GM21381 (cell line): ENCODE data around the gene TMSB10.
A peak's percentile ranks its signal among the peaks of the same experiment; 100 is the strongest.

Experiments
- ATAC-seq: cut with Tn5 transposase; IDR thresholded peaks from one replicate; pipeline ENCODE4 v1.9.1; 2021; ENCODE audit warnings: mild to moderate bottlenecking, moderate library complexity; ENCODE audit not compliant: unreplicated experiment

TMSB10 gene

DNA sequence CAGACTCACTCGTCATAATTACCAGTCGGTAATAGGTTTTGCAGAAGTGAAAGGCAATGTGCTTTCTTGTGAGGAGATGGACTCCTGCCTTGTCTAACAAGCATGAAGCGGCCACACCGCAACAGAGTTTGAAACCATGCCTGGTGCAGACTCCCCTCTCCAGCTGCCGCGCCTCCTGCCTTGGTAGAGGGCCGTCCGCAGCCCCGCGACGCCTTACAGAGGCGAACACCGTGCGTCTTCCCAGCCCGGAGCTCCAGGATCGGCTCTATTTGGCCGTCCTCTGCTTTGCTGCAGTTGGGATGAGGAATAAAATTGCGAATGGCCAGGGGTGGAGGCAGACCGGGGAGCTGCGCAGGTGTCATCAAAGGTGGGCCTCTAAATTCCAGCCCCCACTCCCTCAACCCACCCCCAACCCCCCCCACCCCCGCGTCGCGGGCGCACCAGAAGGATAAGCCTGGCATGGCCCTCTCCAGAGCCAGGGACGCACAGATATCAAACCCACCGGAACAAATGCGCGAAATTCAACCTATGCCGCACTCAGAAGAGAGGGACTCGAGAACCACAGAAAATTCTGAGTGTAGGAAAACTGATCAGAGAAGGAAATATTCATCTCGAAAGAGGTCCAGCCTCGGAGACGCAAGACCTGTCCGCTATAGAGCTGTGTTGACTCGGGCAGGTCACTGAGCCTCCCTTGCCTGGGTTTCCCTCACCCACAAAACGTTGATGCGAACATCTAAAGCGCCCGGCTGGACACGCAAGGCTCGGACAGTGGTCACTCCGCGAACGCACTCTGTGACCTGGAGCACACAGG, 25.7 kb upstream of the TMSB10 start:
- peak; percentile 50 for ATAC-seq

DNA sequence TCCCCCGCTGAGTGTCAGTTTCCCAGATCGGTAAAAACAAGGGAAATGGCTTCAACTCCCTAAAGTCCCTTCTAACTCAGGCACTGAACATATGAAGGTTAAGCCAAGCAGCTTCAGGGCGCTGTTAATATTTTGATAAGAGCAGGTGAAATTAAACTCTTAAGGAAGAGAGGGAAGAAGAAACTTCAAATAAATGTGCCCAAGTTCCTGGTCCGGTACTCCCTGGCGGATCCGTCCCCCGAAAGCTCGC, 25.1 kb upstream of the TMSB10 start:
- ATAC-seq = no peak

DNA sequence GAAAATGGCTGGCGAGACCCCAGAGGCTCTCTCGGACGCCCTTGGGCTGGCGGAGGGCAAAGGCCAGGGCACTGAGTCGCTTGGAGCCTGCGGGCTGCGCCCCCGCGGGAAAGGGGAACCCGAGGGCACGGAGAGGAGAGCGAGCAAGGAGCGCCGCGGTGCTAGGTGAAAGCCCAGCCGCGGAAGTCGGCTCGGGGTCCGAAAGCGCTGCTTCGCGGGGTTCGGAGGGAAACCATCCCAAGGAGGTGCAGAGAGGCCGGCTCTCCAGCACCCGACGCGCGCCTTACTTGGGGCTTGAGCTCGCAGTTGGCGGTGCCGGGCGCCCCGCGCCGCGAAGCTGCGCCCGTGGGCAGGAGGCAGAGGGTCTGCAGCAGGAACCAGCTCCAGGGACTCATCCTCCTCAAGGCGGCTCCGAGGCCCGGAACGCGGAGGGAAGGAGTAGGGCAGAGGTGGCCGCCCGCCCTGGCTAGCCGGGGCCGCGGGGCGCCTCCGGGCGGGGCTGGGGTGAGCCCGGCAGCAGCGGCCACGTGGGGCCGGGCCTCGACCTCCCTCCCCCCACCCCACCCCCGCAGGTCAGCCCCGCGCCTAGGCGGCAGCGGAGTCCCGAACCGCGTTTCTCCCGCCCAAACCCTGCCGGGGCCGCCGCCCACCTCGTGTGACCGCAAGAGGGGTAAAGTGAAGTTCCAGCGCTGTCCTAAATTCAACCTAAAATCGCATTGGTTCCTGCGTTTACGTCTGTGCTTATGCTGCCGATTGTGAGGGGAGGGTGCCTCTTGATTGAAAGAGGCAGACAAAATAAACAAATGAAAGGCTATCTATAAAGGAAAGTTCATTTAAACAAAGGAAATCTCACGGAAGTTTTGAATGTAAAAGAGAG, 24.6 kb upstream of the TMSB10 start, which contains the start of gene TRABD2A:
TSS of gene TRABD2A (minus strand) at position 440 of the 877 bp plus-strand sequence. CDS start at position 395, 45 bp downstream.
- ATAC-seq = no peak

DNA sequence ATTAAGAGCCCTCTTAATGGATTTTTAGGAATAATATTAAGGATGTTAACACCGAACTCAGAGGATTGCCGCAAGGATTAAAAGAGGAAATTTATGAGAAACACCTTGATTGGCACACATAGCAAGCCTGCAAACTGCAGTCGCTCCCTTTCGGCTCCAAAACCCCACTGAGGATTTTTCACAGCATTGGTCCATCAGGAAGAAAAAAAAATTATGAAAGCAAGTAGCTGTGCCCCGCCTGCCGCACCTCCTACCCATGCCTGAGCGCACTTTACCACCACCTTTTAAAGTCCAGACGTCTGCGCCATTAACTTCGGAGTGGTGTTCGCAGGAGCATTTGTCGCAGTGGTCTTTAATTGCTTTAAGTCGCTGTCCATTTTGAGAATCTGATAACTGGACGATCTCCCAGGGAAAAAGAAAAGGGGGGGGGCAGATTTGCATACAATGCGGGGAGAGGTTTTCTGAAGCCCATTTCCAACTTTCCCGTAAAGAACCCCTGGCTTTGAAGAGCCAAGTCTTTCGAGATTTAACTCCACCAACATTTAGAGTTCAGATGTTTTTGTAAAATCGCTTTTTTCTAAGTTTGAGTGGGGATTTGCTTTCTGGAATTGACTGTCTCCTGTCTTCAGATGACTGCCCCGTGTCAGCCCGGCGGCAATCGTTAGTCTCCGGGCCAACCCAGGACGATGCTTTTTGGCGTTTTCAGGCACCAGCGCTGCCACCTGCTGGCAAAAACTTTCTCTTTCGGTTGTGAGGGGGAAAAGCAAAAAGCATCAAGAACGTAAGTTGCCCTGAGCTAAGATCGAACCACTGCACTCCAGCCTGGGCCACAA, 23.7 kb upstream of the TMSB10 start:
- ATAC-seq = peak; percentile 53

DNA sequence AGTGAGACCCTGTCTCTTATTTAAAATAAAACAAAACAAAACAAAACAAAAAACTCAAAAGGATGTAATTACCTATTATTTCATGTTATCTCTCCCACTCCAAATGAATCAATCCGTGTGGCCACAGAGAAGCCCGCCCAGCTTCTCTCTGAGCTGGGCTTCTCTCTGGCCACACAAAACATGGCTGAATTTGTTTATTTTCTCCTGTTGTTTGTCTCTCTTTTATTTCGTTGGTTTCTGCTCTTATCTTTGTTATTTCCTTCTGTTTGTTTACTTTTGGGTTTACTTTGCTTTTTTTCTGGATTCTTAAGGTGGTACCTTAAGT, 23.1 kb upstream of the TMSB10 start:
- no peak for ATAC-seq

DNA sequence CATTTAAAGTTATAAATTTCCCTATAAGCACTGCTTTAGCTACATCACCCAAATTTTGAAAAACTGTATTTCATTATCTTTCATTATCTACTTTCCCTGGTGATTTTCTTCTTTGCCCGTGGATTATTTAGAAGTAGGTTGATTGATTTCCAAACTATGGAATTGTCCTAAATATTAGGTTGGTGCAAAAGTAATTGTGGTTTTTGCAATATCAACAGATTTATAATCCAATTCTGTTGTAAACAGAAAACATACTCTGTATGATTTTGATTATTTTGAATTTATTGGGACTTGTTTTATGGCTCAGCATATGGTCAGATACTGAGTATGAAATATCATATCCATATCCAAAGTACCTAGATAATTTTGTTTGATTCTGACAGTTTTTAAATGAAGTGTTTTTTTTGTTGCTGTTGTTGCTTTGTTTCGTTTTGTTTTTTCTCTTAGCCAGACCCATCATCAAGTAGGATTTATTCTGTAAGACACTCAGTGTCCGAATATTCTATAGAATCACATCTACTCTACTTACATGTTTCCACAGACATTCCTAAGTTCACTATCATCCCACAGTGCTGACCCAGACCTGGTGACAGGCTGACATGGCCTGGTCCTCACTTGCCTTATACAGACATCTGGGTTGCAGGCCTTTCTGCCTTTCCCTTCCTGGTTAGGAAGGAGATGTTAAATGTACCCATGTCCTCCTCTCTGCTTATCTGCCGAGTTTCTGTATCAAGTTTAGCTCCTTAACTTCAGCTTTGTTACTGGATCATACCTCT, 22.5 kb upstream of the TMSB10 start:
- ATAC-seq = no peak

DNA sequence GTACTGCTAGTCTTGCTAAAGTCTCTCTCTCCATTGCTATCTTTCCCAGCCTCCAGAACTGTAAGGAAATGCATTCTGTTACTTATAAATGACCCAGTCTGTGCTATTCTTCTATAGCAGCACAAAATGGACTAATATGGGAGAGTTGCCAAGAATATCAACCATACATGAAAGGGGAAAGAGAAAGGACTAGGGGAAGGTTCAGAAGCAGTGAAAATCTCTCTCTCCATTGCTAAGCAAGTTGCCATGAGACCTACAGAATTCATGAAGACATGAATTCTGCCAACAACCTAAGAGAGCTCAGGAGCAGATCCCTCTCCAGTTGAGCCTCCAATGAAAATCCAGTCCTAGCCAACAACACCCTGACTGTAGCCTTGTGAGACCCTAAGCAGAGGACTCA, 21.0 kb upstream of the TMSB10 start:
- ATAC-seq = no peak

DNA sequence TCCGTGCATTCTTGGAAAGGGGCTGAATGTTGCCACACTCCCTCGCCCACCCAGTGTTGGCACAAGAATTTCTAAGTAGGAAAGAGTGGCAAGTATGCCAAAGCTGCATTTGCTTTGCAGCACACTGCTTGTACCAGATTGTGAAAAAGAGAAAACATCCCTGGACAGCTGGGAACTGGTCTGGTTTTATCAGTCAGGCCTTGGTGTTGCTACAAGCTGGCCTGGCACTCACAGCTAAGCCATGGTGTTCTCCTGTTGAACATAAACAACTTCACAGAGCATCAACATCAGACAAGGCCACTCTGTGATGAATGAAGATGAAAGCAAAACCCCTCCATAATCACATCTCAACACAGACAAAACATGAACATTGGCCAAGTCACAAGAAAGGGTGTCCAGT, 20.3 kb upstream of the TMSB10 start:
- no peak for ATAC-seq

DNA sequence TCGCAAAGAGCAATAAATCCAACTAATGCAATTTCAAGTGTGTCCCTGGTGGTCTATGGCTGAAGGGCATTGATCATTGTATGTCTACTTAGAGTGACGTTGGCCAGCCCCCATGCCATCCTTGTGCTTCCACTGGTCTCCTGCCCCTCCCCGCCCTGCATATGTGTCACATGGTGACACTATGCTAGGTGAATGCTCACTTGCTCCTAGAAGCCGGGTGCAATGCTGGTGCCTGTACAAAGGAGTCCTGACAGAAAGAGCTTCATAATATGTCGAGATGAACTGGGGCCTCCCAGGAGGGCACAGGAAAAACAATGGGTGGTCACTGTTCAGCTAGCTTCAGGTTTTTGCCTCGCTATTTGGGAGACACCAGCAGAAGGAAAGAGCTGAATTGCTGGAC, 18.7 kb upstream of the TMSB10 start:
- ATAC-seq = no peak

DNA sequence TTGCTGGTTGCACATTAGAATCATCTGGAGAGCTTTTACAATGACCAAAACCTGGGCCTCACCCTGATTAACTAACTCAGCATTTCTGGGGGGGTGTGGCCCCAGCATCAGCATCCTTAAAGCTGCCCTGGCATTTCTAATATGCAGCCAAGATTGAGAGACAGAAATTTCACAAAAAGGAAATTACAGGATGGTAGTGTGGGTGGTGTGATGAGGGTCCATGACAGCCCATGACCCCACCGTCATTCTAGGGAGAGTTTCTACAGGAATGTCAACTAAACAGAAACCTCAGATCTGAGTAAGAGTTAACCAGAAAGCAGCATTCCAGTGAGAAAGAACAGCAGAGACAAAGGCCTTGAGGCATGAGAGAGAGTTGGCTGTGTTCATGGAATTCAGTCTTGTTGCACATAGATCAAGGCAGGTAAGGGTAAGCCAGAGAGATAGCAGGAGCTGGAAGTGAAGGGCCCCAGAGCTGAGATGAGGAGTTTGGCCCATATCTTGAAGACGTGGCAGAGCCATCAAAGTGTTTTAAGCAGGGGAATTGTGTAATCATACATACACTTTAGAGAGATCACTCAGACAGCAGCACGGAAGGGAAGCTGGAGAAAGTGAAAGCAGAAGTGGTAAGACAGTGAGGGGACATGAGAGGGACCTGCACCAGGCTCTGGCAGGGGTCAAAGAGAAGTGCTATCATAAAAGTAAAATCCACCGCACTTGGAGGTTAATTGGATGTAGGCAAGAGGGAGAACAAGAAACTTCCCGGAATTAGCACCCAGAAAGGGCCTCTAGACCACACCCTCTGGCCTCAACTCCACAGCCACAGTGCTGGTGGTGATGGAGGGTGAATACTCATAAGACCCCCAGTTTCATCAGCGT, 16.8 kb upstream of the TMSB10 start:
- peak; percentile 99 for ATAC-seq

DNA sequence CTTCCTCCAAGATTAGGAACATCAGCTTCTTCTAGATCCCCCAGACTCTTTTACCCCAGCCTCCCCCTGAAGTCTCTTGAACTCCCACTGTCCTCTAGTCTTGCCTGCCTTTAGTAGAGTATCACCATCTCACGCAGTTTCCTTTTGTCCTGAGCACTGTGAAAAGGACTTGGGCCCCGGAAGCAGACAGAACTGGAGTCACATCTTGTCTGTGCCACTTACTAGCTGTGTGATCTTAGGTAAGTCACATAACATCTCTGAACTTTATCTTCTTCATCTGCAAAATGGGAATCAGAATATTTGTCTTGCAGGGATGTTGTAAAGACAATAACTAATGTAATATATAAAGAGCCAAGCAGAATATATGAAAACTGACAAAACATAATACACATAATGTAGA, 16.1 kb upstream of the TMSB10 start:
- ATAC-seq = no peak

DNA sequence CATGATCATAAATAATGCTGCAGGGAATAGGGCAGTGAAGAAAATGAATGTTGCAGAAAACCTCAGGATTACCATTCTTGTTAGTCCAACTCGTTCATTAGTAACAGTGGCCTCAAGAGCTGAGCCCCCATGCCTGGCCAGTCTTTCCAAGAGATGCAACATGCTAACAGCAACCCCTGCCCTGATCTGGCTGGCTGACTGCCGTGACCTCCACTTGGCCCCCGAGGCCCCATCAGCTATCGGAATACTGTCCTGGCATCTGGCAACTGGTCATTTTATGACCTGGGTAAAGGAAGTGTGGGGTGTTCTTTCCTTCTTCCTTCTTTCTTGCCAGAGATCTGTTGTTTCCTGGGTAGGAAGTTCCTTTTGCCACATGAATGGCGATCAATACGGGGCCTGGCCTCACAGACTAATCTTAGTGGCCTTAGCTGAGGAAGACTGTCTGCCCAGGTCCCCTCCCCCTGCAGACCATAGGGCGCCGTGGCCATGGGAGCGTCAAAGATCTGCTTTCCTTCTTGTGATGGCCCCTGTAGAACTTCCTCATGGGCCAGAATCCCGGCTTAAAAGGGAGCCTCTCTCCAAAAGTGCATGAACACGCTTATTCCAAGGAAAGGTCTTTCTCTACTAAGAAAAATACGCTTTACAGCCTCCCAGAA, 14.0 kb upstream of the TMSB10 start:
- ATAC-seq = no peak

DNA sequence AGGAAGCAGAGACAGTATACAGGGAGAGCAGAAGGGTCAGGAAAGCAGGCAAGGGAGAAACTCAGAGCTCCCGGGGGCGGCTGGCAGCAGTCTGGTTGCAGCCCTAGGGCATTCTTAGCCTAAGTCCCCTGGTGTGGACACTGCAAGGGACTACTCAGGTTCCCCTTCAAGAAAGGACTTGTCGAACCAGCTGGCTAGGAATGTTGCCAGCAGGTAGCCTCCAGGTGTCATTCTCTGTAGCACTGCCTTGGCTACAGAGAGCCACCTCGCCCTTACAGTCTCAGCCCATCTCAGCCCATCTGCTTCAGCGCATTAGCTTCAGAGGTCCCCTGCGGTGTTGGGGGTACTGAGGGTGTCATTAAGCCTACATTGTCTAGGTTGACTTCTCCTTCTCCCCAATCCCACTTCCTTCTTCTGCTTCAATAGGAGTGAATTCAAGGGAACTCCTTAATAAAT, 11.3 kb upstream of the TMSB10 start:
- no peak for ATAC-seq

DNA sequence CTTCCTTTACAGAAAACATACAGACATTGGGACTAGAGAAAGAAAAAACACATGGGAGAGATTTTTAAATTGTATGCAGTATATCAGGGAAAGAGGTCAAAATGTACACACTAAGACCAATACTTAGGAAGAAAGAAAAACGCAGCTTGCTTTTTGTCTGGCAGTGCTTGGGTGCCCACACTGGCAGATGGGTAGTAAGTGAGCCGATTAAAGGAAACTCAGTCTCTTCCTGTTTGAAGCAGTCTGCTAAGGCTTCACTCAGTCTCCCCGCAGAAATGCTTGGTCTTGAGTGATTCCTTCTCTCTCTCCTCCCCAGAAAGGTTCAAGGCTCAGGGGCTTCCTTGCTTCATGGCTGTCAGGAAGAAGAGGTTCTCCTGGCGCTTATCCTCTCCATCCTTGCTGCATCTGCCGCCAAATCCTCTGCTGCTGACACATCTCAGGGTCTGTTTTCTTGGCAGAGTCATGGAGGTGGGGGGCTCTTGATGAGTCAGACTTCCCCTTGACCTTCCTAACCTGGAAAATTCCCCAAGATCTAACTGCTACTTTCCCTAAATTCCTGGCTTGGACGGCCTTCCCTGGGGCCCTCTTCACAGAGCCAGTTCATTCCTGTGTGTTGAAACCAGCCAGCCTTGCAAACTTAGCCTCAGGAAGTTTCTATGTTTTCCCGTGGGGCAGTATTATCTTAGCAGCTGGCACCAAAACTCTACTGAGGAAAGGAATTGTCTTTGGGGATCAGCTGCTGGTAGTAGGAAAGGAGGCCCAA, 10.5 kb upstream of the TMSB10 start:
- ATAC-seq = no peak

DNA sequence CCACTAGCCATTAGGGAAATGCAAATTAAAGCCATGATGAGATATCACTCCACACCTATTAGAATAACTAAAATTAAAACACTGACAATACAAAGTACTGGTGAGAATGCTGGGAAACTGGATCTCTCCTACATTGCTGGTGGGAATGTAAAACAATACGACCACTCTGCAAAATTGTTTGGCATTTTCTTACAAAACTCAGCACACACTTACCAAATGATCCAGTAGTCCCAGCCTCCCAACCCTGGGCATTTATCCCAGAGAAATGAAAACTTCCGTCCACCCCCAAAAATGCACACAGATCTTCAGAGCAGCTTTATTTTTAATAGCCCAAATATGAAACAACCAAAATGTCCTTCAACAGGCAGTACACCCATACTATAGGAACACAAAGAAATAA, 8.9 kb upstream of the TMSB10 start:
- no peak for ATAC-seq

DNA sequence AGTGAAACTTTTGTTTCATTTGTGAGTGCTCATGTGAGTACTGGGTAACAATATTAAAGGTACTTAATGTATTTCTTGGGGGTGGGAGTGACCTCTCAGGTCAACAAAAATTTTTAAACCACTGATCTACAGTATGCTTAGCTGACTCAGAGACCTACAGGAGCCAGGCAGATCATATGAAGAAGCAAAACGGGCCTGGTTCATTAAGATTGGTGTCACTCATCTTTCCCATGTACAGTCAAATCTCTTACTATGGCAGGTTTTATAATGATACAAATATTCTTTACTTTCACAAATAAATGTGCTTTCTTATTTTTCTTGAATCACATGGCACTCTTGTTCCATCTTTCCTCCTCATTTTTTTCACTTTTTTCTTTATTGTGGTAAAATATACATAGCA, 7.7 kb upstream of the TMSB10 start:
- ATAC-seq = no peak

DNA sequence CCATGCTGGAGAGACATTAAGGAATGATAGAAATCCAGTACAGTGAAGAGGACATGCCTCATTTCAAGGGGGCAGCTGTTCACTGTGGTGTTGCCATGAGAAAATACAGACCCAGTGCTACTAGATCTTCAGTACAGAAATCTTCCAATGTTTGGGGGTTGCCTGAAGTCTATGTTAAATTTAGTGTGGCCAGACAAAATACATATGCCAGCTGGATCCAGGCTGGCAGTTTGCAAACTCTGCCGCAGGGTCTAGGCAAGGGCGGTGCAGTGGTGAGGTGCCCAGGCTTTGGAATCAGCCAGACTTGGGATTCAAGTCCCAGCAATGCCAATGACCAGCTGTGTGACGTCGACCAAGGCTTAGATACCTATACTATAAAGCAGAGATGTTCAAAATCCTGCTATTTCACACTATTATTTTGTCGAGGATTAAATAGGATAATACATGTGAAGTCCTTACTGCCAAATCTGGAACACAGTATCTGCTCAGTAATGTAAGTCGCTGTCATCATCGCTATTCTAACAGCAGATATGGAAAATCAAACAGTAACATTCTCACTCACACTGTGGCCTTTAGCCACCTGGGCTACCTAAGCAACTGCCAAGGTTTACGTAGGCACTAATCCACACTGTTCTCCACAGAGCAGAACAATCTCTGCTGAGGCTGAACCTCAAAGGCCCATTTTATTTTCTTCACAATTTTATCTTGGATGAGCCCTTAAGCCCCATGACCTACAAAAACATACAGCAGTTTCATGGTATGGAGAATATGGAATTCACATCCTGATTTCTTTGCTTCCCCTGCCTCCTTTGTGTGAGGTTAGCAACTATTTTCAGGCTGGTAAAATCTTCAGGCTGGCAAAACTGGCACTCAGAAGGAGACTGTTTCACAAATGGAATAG, 5.9 kb upstream of the TMSB10 start:
- ATAC-seq = no peak

DNA sequence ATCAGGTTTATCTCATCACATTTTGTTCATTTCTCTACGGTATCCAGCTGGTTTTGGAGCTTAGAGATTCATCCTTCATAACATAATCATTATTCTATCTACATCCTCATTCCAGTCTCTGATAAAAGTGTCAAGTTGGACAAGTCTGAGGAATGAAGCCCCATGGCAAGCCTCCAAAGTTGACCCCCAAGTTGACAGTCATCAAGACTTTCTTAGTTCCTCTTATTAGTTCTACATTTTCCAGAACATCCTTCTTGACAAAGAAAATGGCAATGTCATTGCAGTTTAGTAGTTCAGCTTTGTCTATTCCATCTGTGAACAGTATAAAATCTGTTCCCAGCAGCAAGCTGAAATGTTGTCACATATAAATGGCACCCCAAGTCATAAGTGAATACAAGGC, 4.5 kb upstream of the TMSB10 start:
- no peak for ATAC-seq
